Measurements from ENCODE around the gene ZNF367.

ZNF367 gene

DNA sequence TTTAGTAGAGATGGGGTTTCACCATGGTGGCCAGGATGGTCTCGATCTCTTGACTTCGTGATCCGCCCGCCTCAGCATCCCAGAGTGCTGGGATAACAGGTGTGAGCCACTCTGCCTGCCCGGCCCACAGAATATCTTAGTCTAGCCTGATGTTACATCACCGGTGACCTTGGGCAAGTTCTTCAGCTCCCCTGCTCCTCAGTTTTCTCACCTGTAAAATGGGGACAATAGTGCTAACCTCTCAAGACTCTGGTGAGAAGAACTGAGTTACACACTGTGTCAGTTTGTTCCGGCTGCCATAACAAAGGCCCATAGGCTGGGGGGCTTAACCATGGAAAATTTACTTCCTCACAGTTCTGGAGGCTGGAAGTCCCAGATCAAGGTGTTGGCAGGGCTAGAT is 19.3 kb upstream of the ZNF367 start:
- in situ Hi-C loops (cut with MboI; ENCODE audit: low sequenced_read_pairs): no loop called here

DNA sequence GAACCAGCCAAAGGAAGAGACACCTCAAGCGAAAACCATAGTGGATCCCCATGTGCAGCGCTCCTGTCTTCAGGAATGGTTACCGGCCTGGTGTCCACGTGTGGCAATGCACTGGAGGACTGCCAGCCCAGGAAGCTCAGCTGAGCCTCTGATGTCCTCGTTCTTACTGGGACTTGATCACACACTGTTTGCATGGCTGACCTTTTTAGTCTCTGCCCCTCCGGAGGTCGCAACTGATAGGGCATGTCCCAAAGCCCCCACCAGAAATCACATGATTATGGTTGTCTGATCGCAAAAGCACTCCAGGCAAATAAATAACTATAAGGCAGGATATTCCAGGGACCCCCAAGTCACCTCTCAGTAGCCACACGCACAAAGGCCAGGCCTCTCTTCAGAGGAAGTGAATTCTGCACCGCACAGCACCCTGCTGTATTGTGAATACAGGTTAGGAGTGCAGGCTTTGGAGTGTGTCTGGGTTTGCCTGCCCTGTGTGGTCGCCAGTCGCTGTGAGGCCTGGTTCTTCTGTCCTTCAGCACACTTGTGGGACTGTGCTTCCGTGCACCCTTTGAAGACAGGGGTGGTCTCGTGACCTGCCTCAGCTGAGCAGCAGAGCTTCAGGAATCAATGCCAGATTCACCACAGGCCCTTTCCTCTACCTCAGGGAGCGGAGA is 18.4 kb upstream of the ZNF367 start:
- in situ Hi-C loops (cut with MboI; ENCODE audit: low sequenced_read_pairs): no loop called here

DNA sequence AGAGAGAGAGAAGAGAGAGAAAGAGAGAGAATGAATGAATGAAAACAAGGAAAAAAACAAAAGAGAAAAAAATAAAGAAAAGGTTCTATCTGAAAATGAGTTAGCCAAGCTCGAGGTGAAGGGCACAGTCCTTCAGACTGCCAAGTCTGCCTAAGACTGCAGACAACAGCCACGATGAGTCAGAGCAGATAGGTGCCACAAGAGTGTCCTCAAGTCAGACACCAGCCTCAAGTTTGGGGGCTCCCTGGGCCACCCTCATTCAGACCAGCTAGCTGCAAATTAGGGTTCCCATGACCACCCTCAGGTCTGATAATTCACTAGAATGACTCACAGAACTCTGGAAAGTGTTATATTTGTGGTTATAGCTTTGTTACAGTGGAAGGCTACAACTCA is 17.9 kb upstream of the ZNF367 start:
- in situ Hi-C loops (cut with MboI; ENCODE audit: low sequenced_read_pairs): no loop called here

DNA sequence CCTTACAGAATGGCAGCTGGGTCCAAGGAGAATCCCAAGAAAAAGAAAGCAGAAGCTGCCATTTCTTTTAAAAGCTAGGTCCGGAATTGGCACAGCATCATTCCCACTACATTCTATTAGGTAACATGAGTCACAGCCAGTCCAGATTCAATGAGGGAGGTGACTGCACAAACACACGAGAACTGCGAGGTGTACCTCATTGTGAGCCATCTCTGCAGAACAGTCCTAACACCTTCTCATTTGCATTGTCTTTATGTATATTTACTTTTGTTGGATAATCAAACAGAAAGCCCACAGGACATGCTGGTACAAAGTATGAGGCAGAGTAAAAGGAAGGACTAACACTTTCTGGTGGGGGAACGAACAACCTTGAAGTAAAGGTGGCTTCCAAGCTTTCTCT is 17.2 kb upstream of the ZNF367 start:
- in situ Hi-C loops (cut with MboI; ENCODE audit: low sequenced_read_pairs): no loop called here

DNA sequence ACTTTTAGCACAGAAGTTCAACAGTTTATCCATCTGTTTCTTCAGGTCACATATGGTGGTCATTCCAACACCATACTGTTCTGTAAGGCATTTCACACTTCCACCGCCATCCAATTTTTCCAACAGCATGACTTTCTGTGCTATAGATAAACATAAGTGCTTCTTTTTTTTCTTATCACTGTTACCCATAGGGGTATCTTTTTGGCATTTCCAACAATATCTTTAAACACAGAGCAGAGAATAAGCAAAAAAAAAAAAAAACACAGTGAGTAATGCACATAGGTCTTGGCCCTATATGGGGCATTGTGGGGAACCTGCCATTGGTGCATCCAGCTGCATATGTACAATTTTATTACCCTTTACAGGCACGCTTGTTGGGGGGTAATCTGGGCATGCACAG is 12.2 kb upstream of the ZNF367 start:
- in situ Hi-C loops (cut with MboI; ENCODE audit: low sequenced_read_pairs): no loop called here

DNA sequence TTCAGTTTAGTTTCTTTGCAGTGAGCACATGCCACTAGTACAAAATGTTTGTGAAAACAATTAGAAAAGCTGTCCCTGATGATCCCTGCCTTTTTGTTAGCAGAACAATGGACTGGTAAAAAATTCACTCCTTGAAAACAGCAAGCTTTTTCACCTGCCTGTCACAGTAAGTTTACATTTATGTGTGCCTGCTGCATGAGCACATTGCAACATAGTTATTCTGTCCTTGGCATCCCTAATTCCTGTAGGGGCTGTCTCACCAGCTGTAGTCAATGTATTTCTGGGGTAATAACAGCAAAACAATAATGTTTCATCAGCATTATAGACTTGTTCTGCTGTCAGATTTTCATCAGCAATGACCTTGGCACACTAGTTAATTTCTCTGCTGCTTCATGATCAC is 11.6 kb upstream of the ZNF367 start:
- in situ Hi-C loops (cut with MboI; ENCODE audit: low sequenced_read_pairs): no loop called here

DNA sequence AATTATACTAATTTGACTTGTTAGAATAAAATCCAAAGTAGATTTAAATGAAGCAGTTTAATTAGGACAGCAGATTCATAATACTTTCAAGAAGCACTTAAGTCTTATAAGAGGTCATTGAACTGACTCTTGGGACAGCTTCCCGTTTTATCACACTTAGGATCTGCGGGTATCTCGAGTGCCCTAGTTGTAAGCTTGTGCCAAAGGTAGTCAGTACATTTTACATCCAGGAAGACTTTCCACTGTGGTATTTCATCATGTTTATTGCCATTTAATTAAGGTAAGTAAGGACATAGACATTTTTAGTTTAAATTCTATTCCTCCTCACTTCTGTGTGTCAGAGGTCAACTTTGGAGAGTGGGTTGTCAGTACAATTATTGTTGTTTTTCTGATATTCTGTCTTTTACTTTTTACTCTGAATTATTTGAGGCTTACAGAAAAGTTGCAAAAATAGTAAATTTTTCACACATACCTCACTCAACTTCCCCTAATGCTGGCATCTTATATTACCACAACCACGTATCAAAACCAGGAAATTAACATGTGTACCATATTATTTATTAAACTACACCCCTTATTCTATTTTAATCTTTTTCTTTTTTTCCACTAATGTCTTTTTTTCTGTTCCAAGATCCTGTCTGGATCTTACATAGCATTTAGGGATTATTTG is 7.5 kb upstream of the ZNF367 start:
- in situ Hi-C loops (cut with MboI; ENCODE audit: low sequenced_read_pairs): no loop called here

DNA sequence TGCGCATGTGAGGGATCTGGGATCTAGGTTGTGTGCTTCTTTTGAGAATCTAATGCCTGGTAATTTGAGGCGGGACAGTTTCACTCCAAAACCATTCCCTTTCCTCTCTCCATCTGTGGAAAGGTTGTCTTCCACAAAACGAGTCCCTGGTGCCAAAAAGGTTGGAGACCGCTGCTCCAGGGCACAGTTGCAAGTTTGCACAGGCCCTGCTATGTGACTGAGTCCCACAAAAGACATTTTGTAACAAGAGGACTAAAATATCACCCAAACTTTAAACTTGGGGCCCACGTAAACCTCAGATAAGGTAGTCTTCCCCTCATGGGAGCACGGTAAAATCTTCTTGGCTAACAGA is 5.8 kb upstream of the ZNF367 start:
- in situ Hi-C loops (cut with MboI; ENCODE audit: low sequenced_read_pairs): no loop called here

DNA sequence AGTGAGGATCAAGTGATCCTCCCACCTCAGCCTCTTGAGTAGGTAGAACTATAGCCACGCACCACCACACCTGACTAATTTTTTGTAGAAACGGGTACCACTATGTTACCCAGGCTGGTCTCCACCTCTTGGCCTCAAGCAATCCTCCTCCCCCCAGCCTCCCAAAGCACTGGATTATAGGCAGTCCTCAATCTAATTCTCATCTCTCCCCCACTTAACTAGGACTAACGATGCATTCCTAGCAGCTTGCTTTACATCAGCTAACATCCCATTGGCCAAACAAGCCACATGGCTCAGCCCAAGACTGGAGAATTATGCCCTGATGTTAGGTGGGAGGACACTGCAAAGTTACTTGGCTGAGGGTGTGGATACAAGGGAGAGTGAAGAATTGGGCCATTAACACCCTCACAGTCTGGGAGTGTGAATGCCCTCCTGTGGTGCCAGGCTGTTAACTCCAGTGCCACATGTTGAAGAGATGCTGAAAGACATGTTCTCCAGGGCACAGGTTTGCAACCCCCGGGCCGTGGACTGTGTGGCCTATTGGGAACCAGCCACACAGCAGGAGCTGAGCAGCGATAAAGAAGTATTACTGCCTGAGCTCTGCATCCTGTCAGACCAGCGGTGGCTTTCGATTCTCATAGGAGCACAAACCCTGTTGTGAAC is 5.3 kb upstream of the ZNF367 start:
- in situ Hi-C loops (cut with MboI; ENCODE audit: low sequenced_read_pairs): no loop called here

DNA sequence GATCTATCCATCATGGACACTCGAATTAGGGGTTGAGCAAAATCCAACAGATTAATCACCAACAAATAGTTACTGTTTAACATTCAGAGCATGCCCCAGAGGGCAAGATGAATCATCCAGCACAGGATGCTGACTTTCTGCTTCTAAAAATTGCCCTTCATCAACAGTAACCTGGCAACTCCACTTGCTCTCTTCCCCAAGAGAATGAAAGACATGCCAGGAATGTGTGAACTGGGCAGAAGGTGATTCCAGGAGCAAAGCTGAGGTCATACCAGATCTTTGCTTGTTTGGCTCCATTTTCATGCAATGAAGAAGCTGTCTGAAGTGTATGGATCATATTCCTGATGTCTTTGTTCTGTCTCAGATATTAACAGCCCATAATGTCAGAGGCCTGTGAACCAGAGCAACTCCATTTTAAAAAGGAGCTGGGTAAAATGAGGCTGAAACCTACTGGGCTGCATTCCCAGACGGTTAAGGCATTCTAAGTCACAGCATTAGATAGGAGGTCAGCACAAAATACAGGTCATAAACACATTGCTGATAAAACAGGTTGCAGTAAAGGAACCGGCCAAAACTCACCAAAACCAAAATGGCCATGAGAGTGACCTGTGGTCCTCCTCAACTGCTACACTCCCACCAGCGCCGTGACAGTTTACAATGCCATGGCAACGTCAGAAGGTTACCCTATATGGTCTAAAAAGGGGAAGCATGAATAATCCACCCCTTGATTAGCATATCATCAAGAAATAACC is 2.5 kb upstream of the ZNF367 start:
- in situ Hi-C loops (cut with MboI; ENCODE audit: low sequenced_read_pairs): no loop called here

DNA sequence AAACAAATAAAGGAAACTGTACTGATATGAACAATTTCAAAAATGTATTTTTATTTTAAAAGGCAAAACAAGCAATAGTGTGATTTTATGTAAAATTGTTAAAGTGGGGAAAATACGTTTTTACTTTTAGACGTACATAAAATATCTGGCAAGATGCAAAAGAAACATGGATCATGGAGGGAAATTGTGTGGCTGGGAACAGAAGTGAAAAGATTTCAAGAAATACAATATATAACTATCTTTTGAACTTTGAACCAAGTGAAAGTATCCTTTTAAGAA is 1.5 kb upstream of the ZNF367 start:
- in situ Hi-C loops (cut with MboI; ENCODE audit: low sequenced_read_pairs): no loop called here

DNA sequence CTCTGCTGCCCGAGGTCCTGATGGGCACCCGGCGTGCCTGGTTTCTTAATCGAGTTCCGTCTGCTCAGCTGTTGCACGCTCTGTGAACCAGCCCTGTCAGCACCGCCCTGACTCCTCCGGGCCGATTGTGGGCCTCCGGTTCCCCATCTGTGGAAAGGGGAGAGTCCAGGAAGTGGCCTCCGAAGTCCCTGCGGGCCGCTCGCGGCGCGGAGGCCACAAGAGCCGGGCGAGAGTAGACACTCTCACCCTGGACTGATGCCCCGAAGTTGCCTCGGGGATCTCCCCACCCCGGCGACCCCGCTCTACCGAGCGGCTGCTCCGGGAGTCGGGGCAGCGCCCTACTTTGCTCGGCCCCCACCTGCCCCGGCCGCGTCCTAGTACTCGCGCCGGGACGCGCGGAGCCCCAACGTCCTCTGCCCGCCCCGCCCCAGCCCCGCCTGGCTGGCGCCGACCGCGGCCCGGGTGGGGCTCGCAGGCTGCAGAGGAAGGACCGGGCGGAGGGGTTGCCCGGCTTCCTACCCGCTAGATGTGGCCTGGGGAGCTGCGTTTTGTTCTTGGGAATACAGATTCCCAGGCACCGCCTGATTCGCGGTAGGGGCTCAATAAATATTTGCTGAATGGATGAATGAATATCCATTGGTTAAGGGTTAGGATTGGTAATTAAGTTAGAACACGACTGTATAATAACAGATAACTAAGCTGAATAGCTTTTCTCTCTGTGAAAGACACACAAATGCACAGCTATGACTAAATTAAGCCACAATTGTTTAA is 935 bp upstream of the ZNF367 start:
- in situ Hi-C loops (cut with MboI; ENCODE audit: low sequenced_read_pairs): no loop called here

DNA sequence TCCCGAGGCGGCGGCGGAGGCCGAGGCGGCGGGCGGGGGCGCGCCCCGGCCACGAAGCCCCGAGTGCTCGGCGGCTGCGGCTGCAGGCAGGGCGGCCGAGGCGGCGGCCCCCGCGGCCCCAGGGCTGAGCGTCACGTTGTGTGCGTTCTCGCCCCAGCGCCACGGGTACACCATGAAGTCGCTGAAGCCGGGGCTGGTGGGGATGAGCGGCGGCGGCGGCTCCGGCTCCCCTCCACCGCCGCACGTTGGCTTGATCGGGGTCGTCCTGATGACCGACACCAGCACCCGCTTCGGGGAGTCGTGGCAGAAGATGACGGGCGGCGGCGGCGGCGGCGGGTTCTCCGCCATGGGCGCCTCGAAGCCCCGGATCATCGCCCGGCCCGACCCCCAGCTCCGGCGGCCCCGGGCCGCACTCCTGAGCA is 498 bp downstream of the ZNF367 start:
- in situ Hi-C loops (cut with MboI; ENCODE audit: low sequenced_read_pairs): no loop called here

DNA sequence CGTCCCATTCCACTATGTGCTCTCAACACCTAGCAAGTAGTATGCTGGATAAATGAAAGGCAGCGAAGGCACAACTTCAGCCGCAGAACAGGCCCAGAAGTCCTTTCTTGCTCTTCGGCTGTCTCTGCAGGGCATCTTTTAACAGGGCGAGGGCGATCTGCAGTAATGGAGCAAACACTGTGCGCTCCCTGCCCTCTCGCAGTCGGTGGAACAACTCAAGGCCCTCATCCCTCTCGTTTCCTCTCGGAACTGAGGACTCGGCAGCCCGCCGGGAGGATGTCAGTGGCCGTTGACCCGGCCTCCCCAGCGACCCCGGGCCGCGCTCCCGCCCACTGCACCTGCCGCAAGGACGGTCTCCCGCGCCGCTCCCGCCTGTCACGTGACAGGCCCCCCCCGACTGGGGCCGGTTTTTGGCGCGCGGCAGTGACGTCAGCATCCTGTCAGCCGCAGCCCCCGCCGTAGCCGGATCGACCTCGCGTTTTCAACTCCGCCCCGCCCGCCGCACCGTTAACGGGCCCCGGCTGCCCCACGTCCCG is 1.1 kb downstream of the ZNF367 start:
- in situ Hi-C loops (cut with MboI; ENCODE audit: low sequenced_read_pairs): no loop called here

DNA sequence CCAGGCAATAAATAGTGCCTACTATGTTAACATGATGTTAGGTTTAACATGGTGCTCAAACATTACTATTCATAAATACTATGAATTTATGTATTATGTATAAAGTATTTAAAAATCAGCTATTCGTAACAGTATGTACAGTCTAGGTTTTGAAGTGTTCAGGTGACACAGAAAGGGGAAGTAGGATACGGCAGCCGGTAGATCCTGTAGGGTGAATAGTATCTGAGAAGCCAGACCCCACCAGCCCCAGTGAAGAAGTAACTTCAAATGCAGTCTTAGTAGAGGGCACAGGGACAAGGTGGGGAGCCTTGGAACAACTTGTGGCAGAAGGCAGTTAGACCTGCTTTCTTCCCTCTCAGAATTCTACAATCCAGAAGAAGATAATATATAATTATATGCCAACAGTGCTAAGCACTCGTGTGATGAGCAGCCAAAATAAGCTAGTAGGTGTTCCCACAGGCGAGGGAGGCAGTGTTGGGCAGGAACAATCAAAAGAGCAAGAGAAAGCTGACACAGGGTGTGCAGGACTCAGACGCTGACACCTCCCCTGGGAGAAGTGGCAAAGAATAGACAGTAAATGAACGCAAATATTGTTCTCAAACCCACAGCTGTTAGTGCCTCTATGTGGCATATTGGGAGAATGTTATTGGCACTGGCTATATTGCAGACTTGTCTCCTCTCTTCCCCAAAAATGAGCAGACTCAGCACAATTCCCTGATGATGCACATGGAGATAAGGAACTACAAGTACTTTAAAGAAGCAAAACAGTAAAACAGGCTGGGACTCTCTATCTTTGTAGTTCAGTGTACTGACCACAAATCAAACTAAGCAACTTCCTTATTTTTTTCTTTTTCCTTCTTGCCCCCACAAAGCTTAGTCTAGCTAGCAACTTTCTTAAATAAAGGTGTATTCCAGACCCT is 4.6 kb downstream of the ZNF367 start:
- in situ Hi-C loops (cut with MboI; ENCODE audit: low sequenced_read_pairs): no loop called here

DNA sequence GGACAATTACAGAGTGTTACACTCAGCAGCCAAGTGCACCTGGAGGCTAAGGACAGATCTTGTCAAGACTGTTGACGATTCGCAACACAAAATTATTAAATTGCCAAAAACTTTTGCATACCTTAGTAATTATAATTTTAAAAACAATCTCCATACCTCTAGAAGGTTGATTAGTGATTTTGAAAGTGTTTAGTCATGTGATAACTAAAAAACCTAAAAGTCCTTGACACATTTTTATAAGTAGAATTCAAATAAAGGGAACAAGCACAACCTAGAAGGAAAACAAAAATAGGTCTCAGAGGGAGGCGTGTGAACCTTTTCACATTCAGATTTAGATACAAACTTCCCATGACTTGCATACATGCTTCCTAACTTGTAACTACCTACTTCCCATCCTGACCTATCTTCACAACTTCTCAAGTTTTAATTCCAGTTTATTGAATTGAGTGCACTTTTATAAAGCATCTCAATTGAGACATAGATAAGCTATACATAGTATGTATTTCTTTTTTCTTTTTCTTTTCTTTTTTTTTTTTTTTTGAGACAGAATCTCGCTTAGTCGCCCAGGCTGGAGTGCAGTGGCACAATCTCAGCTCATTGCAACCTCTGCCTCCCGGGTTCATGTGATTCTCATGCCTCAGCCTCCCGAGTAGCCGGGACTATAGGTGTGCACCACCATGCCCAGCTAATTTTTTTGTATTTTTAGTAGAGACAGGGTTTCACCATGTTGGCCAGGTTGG is 5.8 kb downstream of the ZNF367 start:
- in situ Hi-C loops (cut with MboI; ENCODE audit: low sequenced_read_pairs): no loop called here

DNA sequence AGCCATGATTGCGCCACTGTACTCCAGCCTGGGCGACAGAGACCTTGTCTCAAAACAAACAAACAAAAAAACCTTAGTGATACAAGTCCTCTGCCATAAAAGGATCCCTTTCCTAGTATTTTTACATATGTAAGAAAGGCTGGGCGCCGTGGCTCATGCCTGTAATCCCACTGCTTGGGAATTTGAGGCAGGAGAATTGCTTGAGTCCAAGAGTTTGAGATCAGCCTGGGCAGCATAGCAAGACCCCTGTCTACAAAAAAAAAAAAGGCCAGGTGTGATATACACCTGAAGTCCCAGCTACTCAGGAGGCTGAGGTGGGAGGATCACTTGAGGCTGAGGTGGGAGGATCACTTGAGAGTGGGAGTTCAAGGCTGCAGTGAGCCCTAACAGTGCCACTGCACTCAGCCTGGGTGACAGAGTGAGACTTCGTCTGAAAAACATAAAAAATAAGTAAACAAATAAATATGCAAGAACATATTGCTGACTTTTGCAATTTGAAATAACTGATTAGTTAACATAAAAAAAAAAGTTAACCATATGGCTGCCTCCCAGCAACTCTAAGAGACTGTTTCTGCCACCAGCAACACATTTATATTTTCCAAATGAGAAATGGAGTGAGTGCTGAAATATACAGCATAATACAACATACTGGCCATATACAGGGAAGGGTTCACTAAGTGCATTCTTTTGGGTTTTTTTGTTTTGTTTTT is 6.9 kb downstream of the ZNF367 start:
- in situ Hi-C loops (cut with MboI; ENCODE audit: low sequenced_read_pairs): no loop called here

DNA sequence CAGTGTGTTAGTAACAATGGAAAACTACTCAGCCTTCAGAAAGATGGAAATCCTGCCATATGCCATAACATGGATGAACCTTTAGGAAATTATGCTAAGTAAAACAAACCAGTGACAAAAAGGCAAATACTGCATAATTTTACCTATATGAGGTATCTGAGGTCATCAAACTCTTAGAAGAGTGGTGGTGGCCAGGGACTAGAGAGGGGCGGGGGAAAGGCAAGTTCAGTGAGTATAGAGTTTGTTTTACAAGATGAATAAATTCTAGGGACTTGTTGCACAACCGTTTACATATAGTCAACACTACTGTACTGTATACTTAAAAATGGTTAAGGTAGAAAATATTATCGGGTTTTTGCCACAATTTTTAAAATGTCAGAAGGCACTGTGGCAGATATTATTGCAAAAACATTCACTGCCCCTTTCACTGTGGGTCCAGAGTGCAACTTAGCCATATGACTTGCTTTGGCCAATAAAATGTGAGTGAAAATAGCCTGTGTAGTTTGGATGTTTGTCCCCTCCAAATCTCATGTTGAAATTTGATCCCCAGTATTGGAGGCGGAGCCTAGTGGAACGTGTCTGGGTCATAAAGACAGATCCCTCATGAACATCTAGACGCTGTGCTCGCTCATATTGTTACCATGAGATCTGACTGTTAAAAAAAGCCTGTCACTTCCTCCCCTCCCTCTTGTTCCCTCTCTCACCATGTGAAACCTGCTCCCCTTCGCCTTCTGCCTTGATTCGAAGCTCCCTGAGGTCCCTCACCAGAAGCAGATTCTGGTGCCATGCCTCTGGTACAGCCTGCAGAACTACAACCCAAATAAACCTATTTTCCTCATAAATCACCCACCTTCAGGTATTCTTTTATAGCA is 9.5 kb downstream of the ZNF367 start:
- in situ Hi-C loops (cut with MboI; ENCODE audit: low sequenced_read_pairs): no loop called here

Measured in HL-60/S4 (cell line).